ENCODE results near the gene ZNF519.
"Not testable (repeated sequence)": the region's sequence is repeated elsewhere in the genome, so short reads cannot be mapped to it uniquely, and the experiment has no call there.

The ZNF519 gene

DNA sequence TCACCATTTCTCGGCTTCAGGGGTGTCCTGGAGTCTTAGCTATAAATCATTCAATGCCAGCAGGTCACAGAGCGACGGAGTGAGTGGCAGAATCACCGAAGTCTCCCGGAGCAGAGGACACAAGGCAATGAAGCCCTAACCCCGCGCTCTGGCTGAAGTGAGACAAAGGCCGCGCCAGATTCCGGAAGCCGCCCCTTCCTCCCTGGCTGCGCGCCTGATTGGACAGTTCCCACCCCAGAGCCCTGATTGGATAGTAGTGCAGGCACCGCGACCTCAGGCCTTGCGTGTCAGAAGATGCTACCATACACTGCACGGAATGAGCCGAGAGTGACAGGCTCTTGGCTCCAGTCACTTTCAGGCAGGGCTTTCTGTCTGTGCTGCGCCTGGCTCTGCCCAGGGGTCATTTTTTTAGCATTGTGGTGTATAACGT, at the start of gene ZNF519:
Gene ZNF519 (minus strand): TSS at position 165 of the 430 bp plus-strand sequence. CDS start 158 bp downstream, at position 7.
- CTCF ChIA-PET, POLR2A ChIA-PET: not testable (repeated sequence)
- TF ChIP-seq, protein P1, sequence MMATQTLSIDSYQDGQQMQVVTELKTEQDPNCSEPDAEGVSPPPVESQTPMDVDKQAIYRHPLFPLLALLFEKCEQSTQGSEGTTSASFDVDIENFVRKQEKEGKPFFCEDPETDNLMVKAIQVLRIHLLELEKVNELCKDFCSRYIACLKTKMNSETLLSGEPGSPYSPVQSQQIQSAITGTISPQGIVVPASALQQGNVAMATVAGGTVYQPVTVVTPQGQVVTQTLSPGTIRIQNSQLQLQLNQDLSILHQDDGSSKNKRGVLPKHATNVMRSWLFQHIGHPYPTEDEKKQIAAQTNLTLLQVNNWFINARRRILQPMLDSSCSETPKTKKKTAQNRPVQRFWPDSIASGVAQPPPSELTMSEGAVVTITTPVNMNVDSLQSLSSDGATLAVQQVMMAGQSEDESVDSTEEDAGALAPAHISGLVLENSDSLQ (IDR thresholded peaks at IDR 0.05) = peak; percentile 98
- peak; percentile 64 for DNase-seq (ENCODE audit: extremely low spot score)

- CTCF ChIA-PET = no interaction called here
- DNase-seq (ENCODE audit: extremely low spot score) = no peak
- TF ChIP-seq NFRKB (IDR thresholded peaks at IDR 0.05) = no peak
- TF ChIP-seq ZNF384 (IDR thresholded peaks at IDR 0.05) = no peak
- no peak for TF ChIP-seq TARDBP (IDR thresholded peaks at IDR 0.05)
- no peak for TF ChIP-seq FOXA1 (IDR thresholded peaks at IDR 0.05)
- TF ChIP-seq, protein P1 (IDR thresholded peaks at IDR 0.05) = no peak
- no peak for TF ChIP-seq SP1 (IDR thresholded peaks at IDR 0.05)
- TF ChIP-seq SUZ12 (IDR thresholded peaks at IDR 0.05) = no peak
- TF ChIP-seq HDGF (IDR thresholded peaks at IDR 0.05; ENCODE audit: borderline replicate concordance) = no peak
- POLR2A ChIA-PET = no interaction called here
Measured at GRCh38 chr18:14179306-14179705, 47.1 kb upstream of the ZNF519 start.

- DNase-seq (ENCODE audit: extremely low spot score) = peak; percentile 47
- POLR2A ChIA-PET, CTCF ChIA-PET: not testable (repeated sequence)
- TF ChIP-seq L3MBTL2 (conservative IDR thresholded peaks at IDR 0.05) = peak; percentile 81
Measured at GRCh38 chr18:14178321-14179196, 46.3 kb upstream of the ZNF519 start.

DNA sequence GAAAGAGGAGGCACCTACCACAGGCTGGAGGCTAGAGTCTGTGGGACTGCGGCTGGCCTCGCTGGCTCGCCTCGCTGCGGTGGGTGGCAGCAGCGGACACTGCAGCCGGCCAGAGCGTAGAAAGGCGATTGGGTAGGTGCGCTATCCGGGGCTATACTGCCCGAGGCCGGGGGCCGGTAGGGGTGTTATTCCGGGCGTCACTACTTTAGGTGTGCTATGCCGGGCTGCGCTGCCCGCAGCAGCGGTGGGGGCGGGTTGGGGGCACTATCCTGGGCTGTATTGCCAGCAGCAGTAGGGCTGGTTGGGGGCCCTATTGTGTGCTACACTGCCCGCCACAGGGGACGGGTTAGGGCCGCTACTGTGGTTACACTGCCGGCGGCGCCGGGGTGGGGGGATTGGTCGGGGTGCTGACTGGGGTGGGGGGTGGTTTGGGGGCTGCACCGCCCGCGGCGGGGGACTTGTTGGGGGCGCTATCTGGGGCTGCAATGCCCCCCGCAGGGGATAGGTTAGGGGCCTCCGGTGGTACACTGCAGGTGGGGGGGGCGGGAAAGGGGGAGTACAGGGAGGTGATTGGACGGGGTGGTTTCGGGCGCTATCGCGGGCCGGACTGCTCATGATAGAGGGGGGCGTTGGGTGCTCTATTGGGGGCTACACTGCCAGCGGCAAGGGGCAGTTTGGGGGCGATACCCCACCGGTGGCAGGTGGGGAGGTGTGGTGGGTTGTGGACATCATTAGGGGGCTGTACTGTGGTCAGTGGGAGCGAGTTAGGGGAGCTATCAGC, 45.5 kb upstream of the ZNF519 start:
- CTCF ChIA-PET; DNase-seq (ENCODE audit: extremely low spot score); POLR2A ChIA-PET: not testable (repeated sequence)

- DNase-seq (ENCODE audit: extremely low spot score); POLR2A ChIA-PET; CTCF ChIA-PET: not testable (repeated sequence)
Measured at GRCh38 chr18:14175404-14175803, 43.2 kb upstream of the ZNF519 start.

DNA sequence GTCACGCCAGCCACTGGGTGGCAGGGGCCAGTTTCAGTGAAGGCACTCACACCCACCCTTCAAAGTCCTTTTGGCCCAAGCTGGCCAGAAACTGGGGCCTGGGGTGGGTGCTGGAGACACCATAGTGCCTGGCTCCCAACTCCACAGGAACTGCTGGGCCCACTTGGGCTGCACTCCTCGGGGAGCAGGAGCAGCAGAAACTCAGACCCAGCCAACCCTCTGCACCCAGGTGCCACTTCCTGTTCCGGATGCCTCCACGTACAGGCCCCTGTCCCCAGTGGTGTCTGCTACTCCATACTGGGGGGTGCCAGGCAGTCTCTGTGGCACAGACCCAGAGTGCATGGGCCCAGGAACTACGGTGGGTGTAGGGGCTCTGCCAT, 42.5 kb upstream of the ZNF519 start:
- ChIA-PET CTCF (no interaction called here), POLR2A (no interaction called here)
- DNase-seq (ENCODE audit: extremely low spot score) = no peak
- TF ChIP-seq SUZ12 (IDR thresholded peaks at IDR 0.05) (no peak), CTBP1 (IDR thresholded peaks at IDR 0.05; ENCODE audit: borderline replicate concordance) (no peak), LEF1 (IDR thresholded peaks at IDR 0.05; ENCODE audit: borderline replicate concordance) (no peak), ZNF384 (IDR thresholded peaks at IDR 0.05) (no peak), BHLHE40 (IDR thresholded peaks at IDR 0.05; ENCODE audit: borderline replicate concordance) (no peak), NFRKB (IDR thresholded peaks at IDR 0.05) (no peak), FOXK2 (IDR thresholded peaks at IDR 0.05) (no peak), SP1 (IDR thresholded peaks at IDR 0.05) (no peak)
- TF ChIP-seq, protein P1 (IDR thresholded peaks at IDR 0.05) = no peak

DNA sequence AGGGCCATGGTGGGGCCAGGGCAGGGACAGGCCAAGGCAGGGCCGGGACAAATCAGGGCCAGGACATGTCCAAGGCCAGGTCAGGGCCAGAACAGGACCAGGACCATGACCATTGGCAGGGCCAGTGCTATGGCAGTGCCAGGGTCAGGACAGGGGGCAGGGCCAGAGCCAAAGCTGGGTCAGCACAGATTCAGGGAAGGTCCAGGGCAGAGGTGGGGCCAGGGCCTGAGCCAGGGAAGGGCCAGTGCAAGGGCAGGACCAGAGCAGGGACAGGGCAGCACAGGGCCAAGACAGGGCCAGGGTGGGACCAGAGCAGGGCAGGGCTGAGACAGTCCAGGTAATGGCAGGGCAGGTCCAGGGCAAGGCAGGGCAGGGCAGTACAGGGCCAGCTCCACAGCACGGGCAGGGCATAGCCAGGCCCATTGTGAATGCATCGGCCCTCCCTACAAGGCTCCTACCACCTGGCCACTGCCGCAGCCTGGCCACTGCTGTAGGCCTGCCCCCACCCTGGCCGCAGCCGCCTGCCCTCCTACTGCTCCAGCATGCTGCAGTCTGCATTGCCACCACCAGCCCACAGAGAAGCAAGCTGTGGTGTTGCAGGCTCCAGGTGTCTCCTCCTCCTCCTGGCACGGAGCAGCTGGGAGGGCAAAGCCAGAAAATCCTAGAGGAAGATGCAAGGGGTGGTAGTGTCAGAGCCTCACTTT, 41.9 kb upstream of the ZNF519 start:
- DNase-seq (ENCODE audit: extremely low spot score); CTCF ChIA-PET; POLR2A ChIA-PET: not testable (repeated sequence)

DNA sequence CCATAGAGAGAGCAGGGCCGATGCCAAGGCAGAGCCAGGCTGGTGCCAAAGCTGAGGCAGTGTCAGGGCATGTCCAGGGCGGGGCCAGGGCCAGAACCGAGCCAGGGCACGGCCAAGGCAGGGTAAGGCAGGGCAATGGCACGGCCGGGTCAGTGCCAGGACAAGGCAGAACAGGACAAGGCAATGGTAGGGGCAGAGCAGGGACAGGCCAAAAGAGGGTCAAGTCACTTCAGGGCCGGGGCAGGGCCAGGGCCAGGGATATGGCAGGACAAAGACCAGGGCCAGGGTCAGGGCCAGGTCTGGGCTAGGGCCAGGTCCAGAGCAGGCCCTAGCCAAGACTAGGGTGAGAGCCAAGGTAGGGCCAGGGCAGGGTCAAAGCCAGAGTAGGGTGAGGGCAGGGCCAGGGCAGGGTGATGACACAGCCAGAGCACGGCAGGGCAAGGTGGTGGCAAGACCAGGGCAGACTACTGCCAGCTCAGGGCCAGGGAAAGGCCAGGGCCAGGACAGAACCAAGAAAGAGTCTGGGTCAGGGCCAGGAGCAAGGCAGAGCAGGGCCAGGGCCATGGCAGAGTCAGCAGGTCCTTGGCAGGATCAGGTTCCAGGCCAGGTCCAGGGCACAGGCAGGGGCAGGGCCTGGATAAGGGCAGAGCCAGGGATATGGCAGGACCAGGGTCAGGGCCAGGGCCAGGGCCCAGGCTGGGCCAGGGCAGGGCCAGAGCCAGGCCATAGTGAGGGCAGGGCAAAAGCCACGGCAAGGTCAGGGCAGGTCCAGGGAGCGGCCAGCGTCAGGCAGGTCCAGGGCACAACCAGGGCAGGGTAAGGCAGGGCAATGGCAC, 41.1 kb upstream of the ZNF519 start:
- CTCF ChIA-PET; DNase-seq (ENCODE audit: extremely low spot score); POLR2A ChIA-PET: not testable (repeated sequence)

DNA sequence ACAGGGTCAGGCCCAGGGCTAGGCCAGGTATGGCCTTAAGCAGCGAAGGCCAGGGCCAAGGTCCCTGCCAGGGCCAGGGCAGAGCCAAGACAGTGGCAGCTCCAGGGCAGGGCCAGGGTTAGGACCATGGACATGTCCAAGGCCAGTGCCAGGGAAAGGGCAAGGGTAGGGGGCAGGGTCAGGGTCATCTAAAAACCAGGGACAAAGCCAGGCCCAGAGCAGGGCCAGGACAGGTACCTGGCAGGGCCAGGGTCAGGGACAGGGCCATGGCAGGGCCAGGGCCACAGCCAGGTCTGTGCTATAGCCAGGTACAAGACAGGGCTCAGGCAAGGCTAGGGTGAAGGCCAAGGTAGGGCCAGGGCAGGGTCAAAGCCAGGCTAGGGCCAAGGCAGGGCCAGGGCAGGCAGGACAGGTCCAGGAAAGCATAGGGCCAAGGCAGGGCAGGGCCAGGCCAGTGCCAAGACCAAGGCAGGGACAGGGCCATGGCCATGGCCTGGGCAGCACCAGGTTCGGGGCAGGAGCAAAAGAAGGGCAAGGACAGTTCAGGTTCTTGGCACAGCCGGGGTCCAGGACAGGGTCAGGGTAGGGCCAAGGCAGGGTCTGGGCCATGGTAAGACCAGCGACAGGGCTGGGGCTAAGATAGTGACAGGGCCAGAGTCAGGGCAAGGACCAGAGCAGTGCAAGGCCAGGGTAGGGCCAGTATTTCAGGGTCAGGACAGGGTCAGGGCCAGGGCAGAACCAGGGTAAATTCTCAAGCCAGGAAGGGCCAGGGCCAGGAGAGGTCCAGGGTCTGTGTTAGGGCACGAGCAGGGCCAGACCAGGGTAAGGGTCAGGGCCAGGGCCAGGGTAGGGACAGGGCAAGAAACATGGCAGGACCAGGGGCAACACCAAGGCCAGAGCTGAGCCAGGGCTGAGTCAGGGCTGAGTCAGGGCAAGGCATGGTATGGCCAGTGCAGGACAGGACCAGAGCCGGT, 40.2 kb upstream of the ZNF519 start:
- DNase-seq (ENCODE audit: extremely low spot score); CTCF ChIA-PET; POLR2A ChIA-PET: not testable (repeated sequence)

DNA sequence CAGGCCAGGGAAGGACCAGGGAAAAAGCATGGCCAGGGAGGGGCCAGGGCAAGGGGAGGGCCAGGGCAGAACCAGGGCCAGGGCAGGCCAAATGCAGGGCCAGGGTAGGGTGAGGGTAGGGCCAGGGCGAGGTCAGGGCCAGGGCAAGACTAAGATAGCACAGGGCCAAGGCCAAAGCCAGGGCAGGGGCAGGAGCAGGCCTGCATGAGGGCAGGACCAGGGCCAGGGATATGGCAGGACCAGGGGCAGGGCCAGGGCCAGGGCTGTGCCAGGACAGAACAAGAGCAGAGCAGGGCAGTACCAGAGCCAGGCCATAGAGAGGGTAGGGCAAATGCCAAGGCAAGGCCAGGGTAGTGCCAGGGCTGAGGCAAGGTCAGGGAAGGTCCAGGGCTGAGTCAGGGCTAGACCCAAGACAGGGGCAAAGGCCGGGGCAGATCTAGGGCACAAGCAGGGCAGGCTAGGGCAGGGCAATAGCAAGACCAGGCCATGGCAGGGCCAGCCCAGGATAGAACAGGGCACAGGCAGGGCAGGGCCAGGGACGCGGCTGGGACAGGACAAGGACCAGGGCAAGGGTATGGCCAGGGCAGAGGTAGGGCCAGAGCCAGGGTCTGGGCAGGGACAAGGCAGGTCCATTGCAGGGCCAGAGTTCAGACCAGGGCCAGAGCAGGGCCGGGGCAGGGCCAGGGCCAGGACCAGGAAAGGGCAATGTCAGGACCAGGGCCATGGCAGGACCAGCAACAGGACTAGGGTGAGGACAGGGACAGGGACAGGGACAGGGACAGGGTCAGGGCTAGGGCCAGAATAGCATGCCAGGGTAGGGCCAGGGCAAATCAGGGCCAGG, 39.3 kb upstream of the ZNF519 start:
- DNase-seq (ENCODE audit: extremely low spot score); CTCF ChIA-PET; POLR2A ChIA-PET: not testable (repeated sequence)
